ENCODE data around the gene PCDHGA4.
A peak's percentile ranks its signal among the peaks of the same experiment; 100 is the strongest.
"Not testable (repeated sequence)": the region's sequence is repeated elsewhere in the genome, so short reads cannot be mapped to it uniquely, and the experiment has no call there.

The PCDHGA4 gene

DNA sequence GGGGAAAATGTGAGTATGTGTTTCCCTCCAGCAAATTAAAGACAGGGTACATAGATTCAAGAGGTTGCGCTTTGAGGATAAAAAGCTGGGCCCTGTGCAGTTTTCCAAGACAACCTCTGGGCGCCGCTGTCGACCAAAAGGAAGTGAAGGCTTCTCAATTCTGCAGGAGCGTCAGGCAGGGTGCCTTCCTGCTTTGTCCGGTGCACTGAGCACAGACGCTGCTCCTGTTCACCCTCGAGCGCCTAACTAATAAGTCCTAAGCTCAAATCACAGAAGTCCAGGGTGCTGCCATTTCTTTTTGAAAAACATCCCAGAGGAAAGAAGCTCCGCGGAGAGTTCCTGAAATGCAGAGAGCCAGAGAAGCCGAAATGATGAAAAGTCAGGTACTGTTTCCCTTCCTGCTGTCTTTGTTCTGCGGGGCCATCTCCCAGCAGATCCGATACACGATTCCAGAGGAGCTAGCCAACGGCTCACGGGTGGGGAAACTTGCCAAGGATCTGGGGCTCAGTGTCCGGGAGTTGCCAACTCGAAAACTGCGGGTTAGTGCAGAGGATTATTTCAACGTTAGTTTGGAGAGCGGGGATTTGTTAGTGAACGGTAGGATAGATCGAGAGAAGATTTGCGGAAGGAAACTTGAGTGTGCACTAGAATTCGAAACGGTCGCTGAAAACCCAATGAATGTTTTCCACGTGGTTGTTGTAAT, 4.8 kb upstream of the PCDHGA4 start, which contains the start of gene PCDHGB1:
PCDHGB1 (plus strand) TSS at position 183 of the 703 bp plus-strand sequence; CDS start at position 345, 162 bp downstream.
- no peak for DNase-seq (ENCODE audit: low read depth)

DNA sequence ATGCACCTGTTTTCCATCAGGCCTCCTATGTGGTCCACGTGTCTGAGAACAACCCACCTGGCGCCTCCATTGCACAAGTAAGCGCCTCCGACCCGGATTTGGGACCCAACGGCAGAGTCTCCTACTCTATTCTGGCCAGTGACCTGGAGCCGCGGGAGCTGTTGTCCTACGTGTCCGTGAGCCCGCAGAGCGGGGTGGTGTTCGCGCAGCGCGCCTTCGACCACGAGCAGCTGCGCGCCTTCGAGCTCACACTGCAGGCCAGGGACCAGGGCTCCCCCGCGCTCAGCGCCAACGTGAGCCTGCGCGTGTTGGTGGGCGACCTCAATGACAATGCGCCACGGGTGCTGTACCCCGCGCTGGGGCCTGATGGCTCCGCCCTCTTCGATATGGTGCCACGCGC, 3.2 kb upstream of the PCDHGA4 start:
- no peak for DNase-seq (ENCODE audit: low read depth)

DNA sequence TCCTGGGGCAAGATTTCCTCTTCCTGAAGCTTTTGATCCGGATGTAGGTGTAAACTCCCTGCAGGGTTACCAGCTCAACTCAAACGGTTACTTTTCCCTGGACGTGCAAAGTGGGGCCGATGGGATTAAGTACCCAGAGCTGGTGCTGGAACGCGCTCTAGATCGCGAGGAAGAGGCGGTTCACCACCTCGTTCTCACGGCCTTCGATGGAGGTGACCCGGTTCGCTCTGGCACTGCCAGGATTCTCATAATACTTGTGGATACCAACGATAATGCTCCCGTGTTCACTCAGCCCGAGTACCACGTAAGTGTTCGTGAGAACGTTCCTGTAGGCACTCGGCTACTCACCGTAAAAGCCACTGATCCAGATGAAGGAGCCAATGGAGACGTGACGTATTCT, 820 bp downstream of the PCDHGA4 start:
- no peak for DNase-seq (ENCODE audit: low read depth)

DNA sequence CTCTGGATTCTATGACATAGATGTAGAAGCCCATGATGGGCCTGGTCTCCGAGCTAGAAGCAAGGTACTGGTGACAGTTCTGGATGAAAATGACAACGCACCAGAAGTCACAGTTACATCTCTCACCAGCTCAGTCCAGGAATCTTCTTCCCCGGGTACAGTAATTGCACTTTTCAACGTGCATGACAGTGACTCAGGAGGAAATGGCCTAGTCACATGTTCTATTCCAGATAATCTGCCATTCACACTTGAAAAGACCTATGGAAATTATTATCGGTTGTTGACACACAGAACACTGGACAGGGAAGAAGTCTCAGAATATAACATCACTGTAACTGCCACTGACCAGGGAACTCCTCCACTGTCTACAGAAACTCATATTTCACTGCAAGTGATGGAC, 1.3 kb downstream of the PCDHGA4 start:
- no peak for DNase-seq (ENCODE audit: low read depth)

DNA sequence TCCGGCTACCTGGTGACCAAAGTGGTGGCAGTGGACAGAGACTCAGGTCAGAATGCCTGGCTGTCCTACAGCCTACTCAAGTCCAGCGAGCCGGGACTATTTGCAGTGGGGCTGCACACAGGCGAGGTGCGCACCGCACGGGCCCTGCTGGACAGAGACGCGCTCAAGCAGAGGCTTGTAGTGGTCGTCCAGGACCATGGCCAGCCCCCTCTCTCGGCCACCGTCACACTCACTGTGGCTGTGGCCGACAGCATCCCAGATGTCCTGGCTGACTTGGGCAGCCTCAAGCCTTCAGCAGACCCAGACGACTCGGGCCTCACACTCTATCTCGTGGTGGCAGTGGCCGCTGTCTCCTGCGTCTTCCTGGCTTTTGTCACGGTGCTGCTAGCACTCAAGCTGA, 2.1 kb downstream of the PCDHGA4 start:
- no peak for DNase-seq (ENCODE audit: low read depth)

DNA sequence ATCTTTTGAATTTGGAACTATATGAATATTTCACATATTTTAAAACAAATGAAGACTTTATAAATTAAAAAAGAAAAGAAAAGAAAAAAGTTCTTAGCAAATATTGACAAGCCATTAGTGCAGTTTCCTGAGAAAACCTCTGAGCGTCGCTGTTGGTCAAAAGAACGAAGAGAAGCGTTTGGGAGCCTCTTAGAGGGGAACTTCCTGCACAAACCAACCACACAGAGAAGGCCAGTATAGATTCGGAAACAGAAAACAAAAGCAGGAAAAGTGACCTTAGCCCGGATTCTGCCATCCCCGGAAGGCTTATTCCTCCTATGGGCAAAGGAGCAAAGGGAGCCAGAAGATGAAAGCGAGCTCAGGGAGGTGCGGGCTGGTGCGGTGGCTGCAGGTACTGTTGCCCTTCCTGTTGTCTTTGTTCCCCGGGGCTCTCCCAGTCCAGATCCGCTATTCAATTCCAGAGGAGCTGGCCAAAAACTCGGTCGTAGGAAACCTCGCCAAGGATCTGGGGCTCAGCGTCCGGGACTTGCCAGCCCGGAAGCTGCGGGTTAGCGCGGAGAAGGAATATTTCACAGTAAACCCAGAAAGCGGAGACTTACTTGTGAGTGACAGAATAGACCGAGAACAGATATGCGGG, 5.1 kb downstream of the PCDHGA4 start, which contains the start of gene PCDHGB2:
PCDHGB2 (plus strand) TSS at position 205 of the 637 bp plus-strand sequence; CDS start at position 347, 142 bp downstream.
- no peak for DNase-seq (ENCODE audit: low read depth)

GRCh38 chr5:141360685-141361084, 5.9 kb downstream of the PCDHGA4 start:
- no peak for DNase-seq (ENCODE audit: low read depth)

- DNase-seq (ENCODE audit: low read depth) = no peak
Measured at GRCh38 chr5:141362719-141363118, 7.9 kb downstream of the PCDHGA4 start.

DNA sequence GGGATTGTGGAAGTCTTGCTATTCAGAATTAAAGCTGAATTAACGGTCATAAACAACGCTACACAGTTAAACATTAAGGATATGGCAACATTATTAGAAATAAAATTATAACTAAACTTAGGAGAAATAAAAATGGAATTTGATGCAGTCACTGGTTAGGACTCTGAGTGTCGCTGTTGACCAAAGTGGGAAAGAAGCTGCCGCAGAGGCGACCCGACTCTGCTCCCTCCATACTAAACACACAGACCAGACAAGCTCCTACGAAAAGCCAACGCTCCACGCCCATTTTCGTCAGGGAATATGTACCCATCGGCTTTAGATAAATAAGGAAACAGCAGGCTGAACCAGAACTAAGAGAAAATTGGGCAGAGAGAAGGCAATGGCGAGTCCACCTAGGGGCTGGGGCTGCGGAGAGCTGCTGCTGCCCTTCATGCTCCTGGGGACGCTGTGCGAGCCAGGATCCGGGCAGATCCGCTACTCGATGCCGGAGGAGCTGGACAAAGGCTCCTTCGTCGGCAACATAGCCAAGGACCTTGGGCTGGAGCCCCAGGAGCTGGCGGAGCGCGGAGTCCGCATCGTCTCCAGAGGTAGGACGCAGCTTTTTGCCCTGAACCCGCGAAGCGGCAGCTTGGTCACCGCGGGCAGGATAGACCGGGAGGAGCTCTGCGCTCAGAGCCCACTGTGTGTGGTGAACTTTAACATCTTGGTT, 9.3 kb downstream of the PCDHGA4 start, which contains the start of gene PCDHGA5:
PCDHGA5 (plus strand) TSS at position 211 of the 709 bp plus-strand sequence; CDS start at position 380, 169 bp downstream.
- DNase-seq (ENCODE audit: low read depth) = no peak

- DNase-seq (ENCODE audit: low read depth) = no peak
Measured at GRCh38 chr5:141366016-141366896, 11.4 kb downstream of the PCDHGA4 start.

- DNase-seq (ENCODE audit: low read depth) = no peak
Measured at GRCh38 chr5:141369994-141370848, 15.4 kb downstream of the PCDHGA4 start, which contains the start of gene PCDHGB3. TSS of gene PCDHGB3 (plus strand) at chr5:141370242. CDS start at chr5:141370395, 153 bp downstream.

GRCh38 chr5:141371572-141372475, 17.0 kb downstream of the PCDHGA4 start:
- no peak for DNase-seq (ENCODE audit: low read depth)

DNA sequence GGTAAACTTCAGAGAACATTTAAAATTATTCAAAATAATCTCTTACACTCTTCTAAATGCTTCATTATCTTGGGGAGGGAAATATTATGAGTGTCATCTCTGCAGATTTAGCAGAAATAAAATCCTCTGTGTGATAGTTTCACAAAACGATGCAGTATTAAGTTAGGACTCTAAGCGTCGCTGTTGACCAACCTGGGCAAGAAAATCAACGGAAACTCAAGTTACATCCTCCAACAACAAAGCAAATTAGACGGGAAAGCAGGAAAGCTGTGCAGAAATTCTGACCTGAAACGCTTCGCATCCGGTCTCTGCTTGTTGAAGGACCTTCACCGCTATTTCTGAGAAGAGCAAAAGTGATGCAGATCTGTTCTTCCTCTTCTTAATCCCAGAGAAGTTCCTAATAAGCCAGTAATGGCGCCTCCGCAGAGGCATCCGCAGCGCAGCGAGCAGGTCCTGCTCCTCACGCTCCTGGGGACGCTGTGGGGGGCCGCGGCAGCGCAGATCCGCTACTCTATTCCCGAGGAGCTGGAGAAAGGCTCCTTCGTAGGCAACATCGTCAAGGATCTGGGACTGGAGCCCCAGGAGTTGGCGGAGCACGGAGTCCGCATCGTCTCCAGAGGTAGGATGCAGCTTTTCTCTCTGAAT, 19.0 kb downstream of the PCDHGA4 start, which contains the start of gene PCDHGA6:
PCDHGA6 (plus strand) TSS at position 219 of the 645 bp plus-strand sequence; CDS start at position 412, 193 bp downstream.
- DNase-seq (ENCODE audit: low read depth) = no peak

GRCh38 chr5:141374627-141375026, 19.8 kb downstream of the PCDHGA4 start:
- no peak for DNase-seq (ENCODE audit: low read depth)

- DNase-seq (ENCODE audit: low read depth) = not testable (repeated sequence)
Measured at GRCh38 chr5:141375444-141376155, 20.8 kb downstream of the PCDHGA4 start.

DNA sequence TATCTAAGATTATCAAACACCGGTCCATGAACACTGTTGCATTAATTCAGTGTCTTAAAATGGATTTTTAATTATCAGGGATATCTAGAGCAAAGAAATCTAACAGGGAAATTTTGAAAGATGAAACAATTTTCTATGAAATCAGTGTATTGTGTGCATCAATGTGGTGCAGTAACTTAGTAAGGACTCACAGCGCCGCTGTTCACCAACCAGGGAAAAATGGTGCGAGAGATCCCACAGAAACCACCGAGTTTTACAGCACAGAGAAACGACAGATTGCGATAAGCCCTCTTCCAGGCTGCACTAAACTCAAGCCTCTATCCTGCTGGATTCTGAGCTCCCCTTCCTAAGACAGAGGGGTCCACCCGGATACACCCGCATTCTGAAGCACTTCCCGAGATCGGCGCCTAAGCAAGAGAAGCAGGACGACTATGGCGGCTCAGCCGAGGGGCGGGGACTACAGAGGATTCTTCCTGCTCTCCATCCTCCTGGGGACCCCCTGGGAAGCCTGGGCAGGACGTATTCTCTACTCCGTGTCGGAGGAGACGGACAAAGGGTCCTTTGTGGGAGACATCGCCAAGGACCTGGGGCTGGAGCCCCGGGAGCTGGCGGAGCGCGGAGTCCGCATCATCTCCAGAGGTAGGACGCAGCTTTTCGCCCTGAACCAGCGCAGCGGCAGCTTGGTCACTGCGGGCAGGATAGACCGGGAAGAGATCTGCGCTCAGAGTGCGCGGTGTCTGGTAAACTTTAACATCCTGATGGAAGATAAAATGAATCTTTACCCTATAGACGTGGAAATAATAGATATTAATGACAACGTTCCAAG, 27.9 kb downstream of the PCDHGA4 start, which contains the start of gene PCDHGA7:
PCDHGA7 (plus strand) TSS at position 274 of the 826 bp plus-strand sequence; CDS start at position 432, 158 bp downstream.
- DNase-seq (ENCODE audit: low read depth) = peak; percentile 14

DNA sequence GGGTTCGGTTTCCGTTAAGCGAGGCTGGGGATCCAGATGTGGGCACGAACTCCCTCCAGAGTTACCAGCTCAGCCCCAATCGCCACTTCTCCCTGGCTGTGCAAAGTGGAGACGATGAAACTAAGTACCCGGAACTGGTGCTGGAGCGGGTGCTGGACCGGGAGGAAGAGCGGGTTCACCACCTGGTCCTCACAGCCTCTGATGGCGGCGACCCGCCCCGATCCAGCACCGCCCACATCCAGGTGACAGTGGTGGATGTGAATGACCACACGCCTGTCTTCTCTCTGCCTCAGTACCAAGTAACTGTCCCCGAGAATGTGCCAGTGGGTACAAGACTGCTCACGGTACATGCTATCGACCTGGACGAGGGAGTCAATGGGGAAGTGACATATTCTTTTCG, 28.5 kb downstream of the PCDHGA4 start:
- no peak for DNase-seq (ENCODE audit: low read depth)

All from fibroblast of the conjunctiva (primary cell).